Panc1 (cell line): ENCODE data around the gene BCCIP. TPM values are rescaled to one million over a fixed set of nuclear protein-coding genes. Genes with fewer than 3 reads are reported as not detected.

Experiments
- ATAC-seq: fragments of 200-7000 bp; cut with Tn5 transposase; 2 replicates; pipeline ENCODE4 v1.9.1; 2020; ENCODE audit warnings: mild to moderate bottlenecking, moderate library complexity
- BruUV-seq: library from RNA; stranded (reverse); fragments of 400-500 nt; replicated peaks from 2 replicates; lab custom pipeline; 2021; lab: Mats Ljungman, UMichigan
- CTCF ChIA-PET: fragments of 300-600 bp; sonication (Branson Sonifier 250); formaldehyde crosslinking; loops from one replicate; lab custom pipeline; 2022; ENCODE audit warnings: antibody characterized with exemption; lab: Charles Lee
- POLR2A ChIA-PET: fragments of 300-600 bp; sonication (Branson Sonifier 250); formaldehyde crosslinking; loops from one replicate; lab custom pipeline; 2022; ENCODE audit warnings: antibody characterized with exemption; lab: Charles Lee
- DNase-seq: peaks from one replicate; pipeline ENCODE4 v3.0.0-alpha.2; 2010; ENCODE audit warnings: low read depth, low spot score
- H3K27ac ChIP-seq: 2 replicates; pipeline ENCODE4 v1.5.1; 2011; ENCODE audit warnings: mild to moderate bottlenecking, low read length, inconsistent platforms
- H3K27me3 ChIP-seq: fragments of 200-500 bp; sonication (Bioruptor generic); 2 replicates; pipeline ENCODE4 v1.6.0; 2014; ENCODE audit warnings: low read length, inconsistent platforms; ENCODE audit not compliant: control insufficient read depth, insufficient read depth
- H3K36me3 ChIP-seq: fragments of 200-500 bp; sonication (Bioruptor generic); 2 replicates; pipeline ENCODE4 v1.5.1; 2014; ENCODE audit warnings: inconsistent platforms, mild to moderate bottlenecking, low read length, moderate library complexity; ENCODE audit not compliant: control insufficient read depth, insufficient read depth
- H3K4me1 ChIP-seq: 2 replicates; pipeline ENCODE4 v1.5.1; 2011; ENCODE audit warnings: inconsistent platforms, mild to moderate bottlenecking, low read length, moderate library complexity; ENCODE audit not compliant: control insufficient read depth, insufficient read depth
- H3K4me3 ChIP-seq, 2 experiments: 2 replicates each; pipeline ENCODE4 v1.5.1; 2011 to 2012; ENCODE audit warnings: low read depth in 2 of 2, low read length in 2 of 2, mild to moderate bottlenecking in 2 of 2, inconsistent platforms in 1 of 2, moderate library complexity in 1 of 2
- H3K9me3 ChIP-seq: fragments of 200-500 bp; sonication (Bioruptor generic); 2 replicates; pipeline ENCODE4 v1.5.1; 2014; ENCODE audit warnings: low read depth, mild to moderate bottlenecking, inconsistent platforms, low read length, moderate library complexity; ENCODE audit not compliant: control insufficient read depth, insufficient read depth
- POLR2AphosphoS5 ChIP-seq: IDR thresholded peaks from 2 replicates; pipeline ENCODE4 v1.6.1; 2012; ENCODE audit warnings: mild to moderate bottlenecking, low read depth, low read length, moderate library complexity
- REST ChIP-seq, 2 experiments: IDR thresholded peaks; 2 replicates each; pipeline ENCODE4 v1.6.1; 2011 to 2012; ENCODE audit warnings: low read depth in 2 of 2, control low read depth in 1 of 2, low read length in 1 of 2, mild to moderate bottlenecking in 1 of 2, moderate library complexity in 1 of 2; ENCODE audit not compliant: insufficient read depth in 1 of 2
- SIN3A ChIP-seq: IDR thresholded peaks from 2 replicates; pipeline ENCODE4 v1.6.1; 2012; ENCODE audit warnings: low read depth, mild to moderate bottlenecking, low read length, moderate library complexity, borderline replicate concordance; ENCODE audit not compliant: insufficient read depth
- TCF7L2 ChIP-seq: IDR thresholded peaks from 2 replicates; pipeline ENCODE4 v1.6.1; 2011; ENCODE audit warnings: mild to moderate bottlenecking, low read depth, low read length, inconsistent platforms
- in situ Hi-C: cut with HindIII; loops from 2 replicates; pipeline ENCODE4 v1.10.0; 2016; ENCODE audit warnings: low sequenced_read_pairs, low pct_unique_long_range_greater_than_20kb
- intact Hi-C: fragments of 100-400 bp; cut with micrococcal nuclease; formaldehyde crosslinking; loops from one replicate; pipeline ENCODE4 v1.10.0; 2022; ENCODE audit not compliant: unreplicated experiment
- total RNA-seq: library from RNA; stranded (reverse); gene quantifications from one replicate; pipeline ENCODE4 v1.2.1, GENCODE V29; 2021; ENCODE audit not compliant: unreplicated experiment
- TF ChIP-seq, protein P1 (sequence below): fragments of 450-650 bp; IDR thresholded peaks from 2 replicates; pipeline ENCODE4 v1.5.1; 2017; ENCODE audit warnings: mild to moderate bottlenecking

The BCCIP gene
- total RNA-seq, 1 experiment from 2014 or later = 123 TPM

- Histone ChIP-seq H3K4me1 (no peaks in the 10 kb centered on the region), H3K36me3 (no peaks in the 10 kb centered on the region; the same call in 1 of the 2 replicates), H3K9me3 (no peaks in the 10 kb centered on the region), H3K27me3 (no peaks in the 10 kb centered on the region), H3K4me3 (no peak overlapping the region), H3K27ac (no peak overlapping the region)
- intact Hi-C loops = no loop called here
- TF ChIP-seq POLR2AphosphoS5 (no peak), TCF7L2 (no peak), SIN3A (no peak), REST (IDR thresholded peaks at IDR 0.05; ENCODE audit: insufficient read depth in 1 of 2, low read depth in 2 of 2, low read length in 1 of 2) (no peak)
- TF ChIP-seq, protein P1, sequence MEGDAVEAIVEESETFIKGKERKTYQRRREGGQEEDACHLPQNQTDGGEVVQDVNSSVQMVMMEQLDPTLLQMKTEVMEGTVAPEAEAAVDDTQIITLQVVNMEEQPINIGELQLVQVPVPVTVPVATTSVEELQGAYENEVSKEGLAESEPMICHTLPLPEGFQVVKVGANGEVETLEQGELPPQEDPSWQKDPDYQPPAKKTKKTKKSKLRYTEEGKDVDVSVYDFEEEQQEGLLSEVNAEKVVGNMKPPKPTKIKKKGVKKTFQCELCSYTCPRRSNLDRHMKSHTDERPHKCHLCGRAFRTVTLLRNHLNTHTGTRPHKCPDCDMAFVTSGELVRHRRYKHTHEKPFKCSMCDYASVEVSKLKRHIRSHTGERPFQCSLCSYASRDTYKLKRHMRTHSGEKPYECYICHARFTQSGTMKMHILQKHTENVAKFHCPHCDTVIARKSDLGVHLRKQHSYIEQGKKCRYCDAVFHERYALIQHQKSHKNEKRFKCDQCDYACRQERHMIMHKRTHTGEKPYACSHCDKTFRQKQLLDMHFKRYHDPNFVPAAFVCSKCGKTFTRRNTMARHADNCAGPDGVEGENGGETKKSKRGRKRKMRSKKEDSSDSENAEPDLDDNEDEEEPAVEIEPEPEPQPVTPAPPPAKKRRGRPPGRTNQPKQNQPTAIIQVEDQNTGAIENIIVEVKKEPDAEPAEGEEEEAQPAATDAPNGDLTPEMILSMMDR = no peak
- DNase-seq (no peak), ATAC-seq (no peak)
- ChIA-PET CTCF (no interaction called here), POLR2A (no interaction called here)
- BruUV-seq = no TSS peak
- in situ Hi-C loops = no loop called here
Observed at GRCh38 chr10:125799451-125800182, 23.7 kb upstream of the BCCIP start.

- Histone ChIP-seq H3K9me3 (no peaks in the 10 kb centered on the region), H3K27ac (no peak overlapping the region), H3K4me3 (no peak overlapping the region), H3K4me1 (no peaks in the 10 kb centered on the region), H3K36me3 (peaks cover 2% of the 10 kb centered on the region), H3K27me3 (no peaks in the 10 kb centered on the region)
- ATAC-seq = no peak
- no peak for DNase-seq
- no TSS peak for BruUV-seq
- ChIA-PET CTCF (no interaction called here), POLR2A (no interaction called here)
- intact Hi-C loops (no loop called here), in situ Hi-C loops (no loop called here)
- TF ChIP-seq, protein P1 = no peak
- TF ChIP-seq POLR2AphosphoS5 (no peak), REST (IDR thresholded peaks at IDR 0.05; ENCODE audit: insufficient read depth in 1 of 2, low read depth in 2 of 2, low read length in 1 of 2) (no peak), SIN3A (no peak), TCF7L2 (no peak)
Observed at GRCh38 chr10:125801574-125801973, 21.8 kb upstream of the BCCIP start.
